ENCODE data around the gene GABRB1.

DNA sequence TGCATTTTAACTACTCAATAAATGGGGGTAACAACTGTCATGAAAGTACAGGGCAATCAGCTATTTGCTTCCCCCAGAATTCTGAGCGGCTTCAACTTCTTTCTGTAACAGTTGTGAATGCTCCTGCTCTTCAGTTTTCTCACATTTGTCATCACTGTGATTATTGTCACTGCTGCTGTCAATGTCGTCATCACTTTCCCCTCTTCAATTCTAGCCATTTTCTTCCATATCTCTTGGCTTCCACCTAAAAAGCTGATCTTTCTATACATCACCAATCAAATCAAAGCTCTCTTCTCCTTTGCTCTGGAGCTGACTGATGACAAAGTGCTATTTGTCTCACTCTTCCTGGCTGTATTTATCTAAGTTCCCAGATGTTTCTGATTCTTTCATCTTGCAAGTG is 306.5 kb downstream of the GABRB1 start:
- TF ChIP-seq EZH2phosphoT487 (IDR thresholded peaks at IDR 0.05; ENCODE audit: insufficient read depth, low read depth) (no peak), EZH2 (IDR thresholded peaks at IDR 0.05; ENCODE audit: insufficient read depth, poor library complexity, severe bottlenecking) (no peak)
